Measurements from ENCODE around the gene AADAT.
A peak's percentile ranks its signal among the peaks of the same experiment; 100 is the strongest.
"Not testable (repeated sequence)": the region's sequence is repeated elsewhere in the genome, so short reads cannot be mapped to it uniquely, and the experiment has no call there.

AADAT gene

GRCh38 chr4:170089668-170090351 is at the start of gene AADAT:
AADAT (minus strand) TSS chr4:170089956; CDS start chr4:170089690, 266 bp downstream.
- no peak for FAIRE-seq

GRCh38 chr4:170138580-170139194 is 48.9 kb upstream of the AADAT start:
- peak; percentile 67 for FAIRE-seq

- FAIRE-seq: no peak
Observed at GRCh38 chr4:170137927-170138326, 48.2 kb upstream of the AADAT start.

- FAIRE-seq: no peak
Observed at GRCh38 chr4:170137466-170137865, 47.7 kb upstream of the AADAT start.

GRCh38 chr4:170134821-170135220 is 45.1 kb upstream of the AADAT start:
- FAIRE-seq: no peak

GRCh38 chr4:170128219-170128804 is 38.6 kb upstream of the AADAT start:
- FAIRE-seq: no peak

GRCh38 chr4:170127758-170128157 is 38.0 kb upstream of the AADAT start:
- FAIRE-seq: no peak

- no peak for FAIRE-seq
Observed at GRCh38 chr4:170124406-170124805, 34.6 kb upstream of the AADAT start.

GRCh38 chr4:170122252-170122651 is 32.5 kb upstream of the AADAT start:
- no peak for FAIRE-seq

GRCh38 chr4:170114636-170115035 is 24.9 kb upstream of the AADAT start:
- FAIRE-seq: no peak

GRCh38 chr4:170114183-170114582 is 24.4 kb upstream of the AADAT start:
- FAIRE-seq: not testable (repeated sequence)

GRCh38 chr4:170111546-170111945 is 21.8 kb upstream of the AADAT start:
- FAIRE-seq: no peak

- no peak for FAIRE-seq
Observed at GRCh38 chr4:170111085-170111484, 21.3 kb upstream of the AADAT start.

- FAIRE-seq: no peak
Observed at GRCh38 chr4:170110285-170110672, 20.5 kb upstream of the AADAT start.

GRCh38 chr4:170109586-170110284 is 20.0 kb upstream of the AADAT start:
- no peak for FAIRE-seq

GRCh38 chr4:170106900-170107299 is 17.1 kb upstream of the AADAT start:
- no peak for FAIRE-seq

GRCh38 chr4:170102426-170102825 is 12.7 kb upstream of the AADAT start:
- no peak for FAIRE-seq

GRCh38 chr4:170098171-170098570 is 8.4 kb upstream of the AADAT start:
- FAIRE-seq: not testable (repeated sequence)

GRCh38 chr4:170097681-170098080 is 7.9 kb upstream of the AADAT start:
- no peak for FAIRE-seq

- FAIRE-seq: no peak
Observed at GRCh38 chr4:170093973-170094535, 4.3 kb upstream of the AADAT start.

GRCh38 chr4:170091069-170091696 is 1.4 kb upstream of the AADAT start:
- no peak for FAIRE-seq

- FAIRE-seq: no peak
Observed at GRCh38 chr4:170090352-170091052, 746 bp upstream of the AADAT start.
